Fibroblast of the conjunctiva (primary cell): ENCODE results near the gene SLC2A3.
A peak's percentile ranks its signal among the peaks of the same experiment; 100 is the strongest.
"Not testable (repeated sequence)": the region's sequence is repeated elsewhere in the genome, so short reads cannot be mapped to it uniquely, and the experiment has no call there.

ENCODE experiments used
- DNase-seq: peaks from one replicate; pipeline ENCODE4 v3.0.0-alpha.2; 2010; ENCODE audit warnings: low read depth

The SLC2A3 gene

GRCh38 chr12:7951671-7952070 lies 15.7 kb upstream of the SLC2A3 start:
- no peak for DNase-seq

GRCh38 chr12:7950230-7950943 lies 14.4 kb upstream of the SLC2A3 start:
- not testable (repeated sequence) for DNase-seq

- no peak for DNase-seq
Observed at GRCh38 chr12:7948589-7949260, 12.7 kb upstream of the SLC2A3 start.

GRCh38 chr12:7947011-7947410 lies 11.0 kb upstream of the SLC2A3 start:
- DNase-seq, result no peak

- DNase-seq, result not testable (repeated sequence)
Observed at GRCh38 chr12:7944760-7945159, 8.8 kb upstream of the SLC2A3 start.

GRCh38 chr12:7940906-7941305 lies 4.9 kb upstream of the SLC2A3 start:
- DNase-seq, result no peak

- no peak for DNase-seq
Observed at GRCh38 chr12:7937833-7938506, 2.0 kb upstream of the SLC2A3 start.

GRCh38 chr12:7934889-7935492 lies 996 bp downstream of the SLC2A3 start:
- DNase-seq, result no peak

- DNase-seq, result no peak
Observed at GRCh38 chr12:7934091-7934888, 1.7 kb downstream of the SLC2A3 start.

- peak; percentile 95 for DNase-seq
Observed at GRCh38 chr12:7933255-7933726, 2.7 kb downstream of the SLC2A3 start.

GRCh38 chr12:7932599-7933240 lies 3.3 kb downstream of the SLC2A3 start:
- DNase-seq, result not testable (repeated sequence)

GRCh38 chr12:7929083-7929792 lies 6.7 kb downstream of the SLC2A3 start:
- DNase-seq, result no peak

- no peak for DNase-seq
Observed at GRCh38 chr12:7927470-7927869, 8.5 kb downstream of the SLC2A3 start.

- DNase-seq, result not testable (repeated sequence)
Observed at GRCh38 chr12:7926068-7926666, 9.8 kb downstream of the SLC2A3 start.

- DNase-seq, result no peak
Observed at GRCh38 chr12:7923241-7924236, 12.4 kb downstream of the SLC2A3 start.

- not testable (repeated sequence) for DNase-seq
Observed at GRCh38 chr12:7921181-7921580, 14.8 kb downstream of the SLC2A3 start.

GRCh38 chr12:7918268-7918590 lies 17.8 kb downstream of the SLC2A3 start:
- not testable (repeated sequence) for DNase-seq

- DNase-seq, result no peak
Observed at GRCh38 chr12:7917392-7918267, 18.4 kb downstream of the SLC2A3 start.
